HTERT RPE-1 (cell line): ENCODE data around the gene APOL4.
"Not testable (repeated sequence)": the region's sequence is repeated elsewhere in the genome, so short reads cannot be mapped to it uniquely, and the experiment has no call there.

ENCODE experiments used
- in situ Hi-C: fragments of 300-500 bp; cut with MboI; formaldehyde crosslinking; loops from 4 replicates; pipeline ENCODE4 v1.14.3; 2020; ENCODE audit warnings: low sequenced_read_pairs

APOL4 gene

GRCh38 chr22:36232715-36233401, 31.2 kb upstream of the APOL4 start:
- in situ Hi-C loops, result no loop called here

- in situ Hi-C loops, result not testable (repeated sequence)
These were observed 29.4 kb upstream of the APOL4 start for GRCh38 chr22:36231051-36231450.

GRCh38 chr22:36229649-36230048, 28.0 kb upstream of the APOL4 start:
- in situ Hi-C loops, result not testable (repeated sequence)

- in situ Hi-C loops, result no loop called here
These were observed 27.3 kb upstream of the APOL4 start for GRCh38 chr22:36228944-36229343.

GRCh38 chr22:36228369-36228768, 26.8 kb upstream of the APOL4 start:
- in situ Hi-C loops, result not testable (repeated sequence)

GRCh38 chr22:36227806-36228205, 26.2 kb upstream of the APOL4 start:
- in situ Hi-C loops, result no loop called here

GRCh38 chr22:36227396-36227795, 25.8 kb upstream of the APOL4 start:
- in situ Hi-C loops, result no loop called here

GRCh38 chr22:36226189-36226588, 24.6 kb upstream of the APOL4 start:
- in situ Hi-C loops, result no loop called here

- in situ Hi-C loops, result no loop called here
These were observed 23.8 kb upstream of the APOL4 start for GRCh38 chr22:36225333-36225922.

- in situ Hi-C loops, result no loop called here
These were observed 22.6 kb upstream of the APOL4 start for GRCh38 chr22:36224245-36224644.

- in situ Hi-C loops, result no loop called here
These were observed 21.9 kb upstream of the APOL4 start for GRCh38 chr22:36223504-36223903.

GRCh38 chr22:36222887-36223450, 21.4 kb upstream of the APOL4 start:
- in situ Hi-C loops, result no loop called here

- in situ Hi-C loops, result no loop called here
These were observed 20.5 kb upstream of the APOL4 start for GRCh38 chr22:36221799-36222751.

GRCh38 chr22:36220451-36220921, 18.9 kb upstream of the APOL4 start:
- in situ Hi-C loops, result no loop called here

GRCh38 chr22:36218648-36219193, 17.1 kb upstream of the APOL4 start:
- in situ Hi-C loops, result no loop called here

- in situ Hi-C loops, result no loop called here
These were observed 14.4 kb upstream of the APOL4 start for GRCh38 chr22:36215981-36216380.

GRCh38 chr22:36213586-36213985, 12.0 kb upstream of the APOL4 start:
- in situ Hi-C loops, result no loop called here

- in situ Hi-C loops, result no loop called here
These were observed 11.3 kb upstream of the APOL4 start for GRCh38 chr22:36212901-36213300.

- in situ Hi-C loops, result no loop called here
These were observed 9.7 kb upstream of the APOL4 start for GRCh38 chr22:36211237-36211861.

- in situ Hi-C loops, result no loop called here
These were observed 8.6 kb upstream of the APOL4 start for GRCh38 chr22:36210224-36210623.
